NOMO-1 treated with DMSO at 0.1 percent for 48 hours (cell line): ENCODE data around the gene RAI14.

Experiments used
- DNase-seq: peaks from one replicate; lab custom pipeline; 2025; ENCODE audit not compliant: unreplicated experiment; lab: John Stamatoyannopoulos, UW

The RAI14 gene

DNA sequence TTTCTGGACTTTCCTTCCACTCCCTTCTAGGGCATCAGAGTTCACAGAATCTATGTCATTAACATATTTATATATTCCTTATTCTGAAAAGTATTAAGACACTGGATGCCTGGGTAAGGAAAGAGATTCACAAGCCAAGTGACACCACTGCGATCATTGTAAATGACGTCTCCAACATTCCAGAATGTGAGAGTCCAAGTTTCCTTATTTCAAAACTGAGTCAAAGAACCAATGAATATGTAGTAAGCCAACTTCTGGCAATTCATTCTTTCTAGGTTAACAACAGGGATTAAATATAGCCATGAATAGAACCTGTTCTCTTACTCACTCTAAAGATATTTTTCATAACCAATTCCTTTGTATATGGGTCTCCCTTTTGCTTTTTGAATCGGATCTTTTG, 18.1 kb downstream of the RAI14 start:
- no peak for DNase-seq

DNA sequence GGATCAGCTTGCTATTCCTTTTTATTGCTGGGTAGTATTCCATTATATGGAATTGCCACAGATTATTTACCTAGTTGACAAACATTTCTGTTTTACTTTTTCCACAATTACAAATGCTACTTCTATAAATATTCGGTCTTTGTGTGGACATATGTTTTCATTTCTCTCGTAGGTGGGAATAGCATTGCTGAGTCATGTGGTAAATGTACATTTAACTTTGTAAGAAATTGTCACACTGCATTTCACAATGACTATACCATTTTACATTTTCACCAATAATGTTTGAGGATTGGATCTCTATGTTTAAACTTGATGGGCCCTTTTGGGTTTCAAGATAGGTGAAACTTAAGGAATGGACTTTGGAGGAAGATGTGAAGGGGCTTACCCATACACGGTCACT, 19.7 kb downstream of the RAI14 start:
- DNase-seq = peak; percentile 46

DNA sequence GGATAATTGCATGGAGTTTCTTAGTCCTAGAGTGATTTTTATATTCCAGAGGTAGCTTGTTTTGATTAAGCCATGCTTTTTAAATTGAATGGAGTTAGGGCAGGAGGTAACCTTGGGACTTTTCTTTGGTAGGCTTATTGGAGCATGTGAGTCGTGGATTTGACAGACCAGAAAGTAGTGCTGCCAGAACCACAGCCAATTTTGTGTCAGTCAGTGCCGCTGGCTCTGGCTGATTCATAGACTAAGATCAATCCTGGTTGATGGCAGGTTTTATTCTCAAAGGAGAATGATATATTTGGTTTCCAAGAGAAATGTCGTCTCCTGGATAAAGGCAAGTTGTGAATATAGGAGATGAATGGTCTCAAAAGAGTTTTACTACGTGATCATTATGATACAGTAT, 20.3 kb downstream of the RAI14 start:
- DNase-seq = no peak

DNA sequence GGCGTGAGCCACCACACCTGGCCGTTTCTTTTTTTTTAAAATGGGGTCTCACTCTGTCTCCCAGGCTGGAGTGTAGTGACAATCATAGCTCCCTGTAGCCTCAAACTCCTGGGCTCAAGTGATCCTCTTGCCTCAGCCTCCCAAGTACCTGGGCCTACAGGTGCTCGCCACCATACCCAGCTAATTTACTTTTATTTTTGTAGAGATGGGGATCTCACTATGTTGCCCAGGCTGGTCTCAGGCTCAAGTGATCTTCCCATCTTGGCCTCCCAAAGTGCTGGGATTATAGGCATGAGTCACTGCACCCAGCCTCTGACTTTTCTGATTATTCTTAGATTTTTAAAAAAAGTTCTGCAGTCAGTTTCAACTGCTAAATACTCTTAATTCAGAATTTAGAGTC, 21.3 kb downstream of the RAI14 start:
- DNase-seq = no peak

DNA sequence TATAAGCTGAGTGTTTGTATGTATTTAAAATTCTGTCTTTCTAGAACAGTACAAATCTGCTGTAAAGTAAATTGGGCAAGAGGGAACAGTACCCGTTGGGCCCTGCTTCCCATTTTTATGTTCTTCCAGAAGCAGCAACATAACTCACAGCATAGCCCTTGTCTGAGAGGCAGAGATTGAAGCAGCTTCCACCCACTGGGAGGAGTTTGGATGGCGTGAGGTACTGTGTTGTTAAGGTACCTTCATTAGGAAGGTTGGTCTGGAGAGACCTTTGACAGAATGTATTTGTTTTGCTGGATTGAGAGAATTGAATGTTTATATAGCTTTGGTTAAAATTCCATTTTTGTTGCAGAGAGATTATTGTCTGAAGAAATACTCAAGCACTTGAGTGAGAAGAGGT, 24.8 kb downstream of the RAI14 start:
- DNase-seq = peak; percentile 20

DNA sequence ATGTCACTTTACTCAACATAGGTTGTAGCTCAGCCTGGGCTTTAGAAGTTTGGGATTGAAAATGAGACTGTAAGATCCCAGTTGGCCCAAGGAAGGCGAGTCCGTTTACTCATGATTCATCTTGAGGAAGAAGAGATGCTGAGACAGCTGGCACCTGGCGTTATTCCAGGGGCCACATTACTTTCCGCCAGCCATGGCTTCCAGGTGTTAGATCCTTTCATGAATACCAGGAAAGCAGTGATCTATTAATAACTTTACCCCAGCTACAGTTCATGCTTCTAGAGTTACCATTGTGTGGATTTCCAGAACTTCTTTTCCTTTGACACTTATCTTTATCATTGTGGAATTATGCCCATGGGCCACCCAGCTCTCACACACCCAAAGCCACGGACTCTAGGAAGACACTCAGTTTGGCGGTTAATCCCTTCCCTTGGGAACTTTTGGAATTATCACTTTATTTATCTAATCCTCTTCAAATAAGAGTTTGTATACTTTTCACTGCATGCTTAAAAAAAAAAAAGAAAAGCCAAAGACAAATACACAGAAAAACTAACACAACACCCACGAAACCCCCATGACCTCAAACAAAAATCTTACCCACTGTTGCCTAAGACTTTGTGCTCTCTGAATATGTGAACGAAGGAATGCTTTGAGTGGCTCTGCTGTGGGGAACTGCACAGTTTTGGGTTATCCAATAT, 26.9 kb downstream of the RAI14 start:
- DNase-seq = no peak

DNA sequence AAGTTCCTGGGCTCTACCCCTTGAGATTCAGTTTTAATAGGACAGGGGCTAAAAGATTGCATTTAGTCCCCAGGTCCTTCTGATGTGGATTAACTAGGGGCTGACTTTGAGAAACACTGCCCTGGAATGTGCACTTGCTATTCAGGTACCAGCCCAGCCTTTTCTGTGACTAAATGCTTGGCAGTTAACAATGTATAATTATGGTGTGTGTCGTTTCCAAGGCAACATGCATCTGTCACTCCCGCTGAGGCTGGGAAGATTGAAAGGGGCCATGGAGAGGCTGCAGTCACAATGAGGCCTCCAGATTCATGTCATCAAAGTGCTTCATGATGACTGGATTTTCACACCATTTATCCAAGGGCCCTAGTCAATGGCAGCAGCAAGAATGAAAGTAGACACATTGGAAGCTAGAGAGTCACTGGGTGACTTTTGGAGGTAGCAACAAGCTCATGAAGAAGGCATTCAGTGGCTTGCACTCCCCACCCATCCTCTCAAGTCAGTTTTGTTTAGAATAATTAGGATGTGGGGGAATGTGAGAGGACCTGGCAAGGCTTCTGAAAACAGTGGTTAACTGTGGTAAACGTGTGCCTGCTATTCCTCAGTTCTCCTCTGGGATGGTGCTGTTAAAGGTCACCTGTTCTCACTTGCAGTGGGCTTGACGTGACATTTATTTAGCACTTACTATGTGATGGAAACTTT, 28.3 kb downstream of the RAI14 start:
- no peak for DNase-seq

DNA sequence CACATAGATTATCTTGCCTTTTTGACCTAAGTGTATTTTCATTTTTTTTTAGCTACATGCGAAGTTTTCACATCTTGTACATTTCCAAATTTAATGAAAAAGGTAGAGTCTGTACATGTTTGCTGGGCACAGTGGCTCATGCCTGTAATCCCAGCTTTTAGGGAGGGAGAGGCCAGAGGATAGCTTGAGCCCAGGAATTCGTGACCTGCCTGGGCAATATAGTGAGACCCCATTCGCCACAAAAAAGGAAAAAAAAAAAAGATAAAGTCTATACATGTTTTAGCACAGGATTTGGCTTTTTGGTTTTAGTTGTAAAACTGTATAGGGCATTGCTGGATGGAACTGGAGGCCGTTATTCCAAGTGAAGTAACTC, 28.8 kb downstream of the RAI14 start:
- DNase-seq = no peak

DNA sequence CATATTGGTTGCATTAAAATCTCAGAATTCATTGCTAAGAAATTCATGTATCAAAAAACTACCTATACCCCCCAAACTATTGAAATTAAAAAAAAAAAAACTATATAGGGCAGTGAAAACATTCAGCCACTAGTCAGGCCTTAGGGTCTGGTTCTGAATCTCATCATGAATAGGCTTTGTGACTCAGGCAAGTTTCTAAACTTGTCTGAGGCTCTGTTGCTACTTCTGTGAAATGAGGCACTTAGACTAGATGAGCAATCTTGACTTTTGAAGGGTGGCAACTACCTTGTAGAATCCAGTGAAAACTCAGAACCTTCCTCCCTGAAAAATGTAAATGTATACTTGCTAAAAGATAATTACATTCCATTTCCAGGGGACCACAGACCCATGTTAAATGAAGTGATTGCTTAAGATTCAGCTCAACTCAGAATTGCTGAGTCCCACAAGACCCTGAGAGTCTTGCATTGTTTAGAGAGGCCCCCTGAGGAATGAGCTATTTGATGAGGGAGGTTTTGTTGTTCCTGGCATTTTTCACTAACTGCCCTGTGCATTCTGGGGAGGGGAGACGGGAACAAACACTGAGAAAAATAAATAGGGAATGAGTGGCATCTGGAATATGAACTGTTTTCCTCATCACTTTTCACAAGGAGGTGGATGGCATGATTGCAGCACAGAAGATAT, 29.5 kb downstream of the RAI14 start:
- DNase-seq = no peak

DNA sequence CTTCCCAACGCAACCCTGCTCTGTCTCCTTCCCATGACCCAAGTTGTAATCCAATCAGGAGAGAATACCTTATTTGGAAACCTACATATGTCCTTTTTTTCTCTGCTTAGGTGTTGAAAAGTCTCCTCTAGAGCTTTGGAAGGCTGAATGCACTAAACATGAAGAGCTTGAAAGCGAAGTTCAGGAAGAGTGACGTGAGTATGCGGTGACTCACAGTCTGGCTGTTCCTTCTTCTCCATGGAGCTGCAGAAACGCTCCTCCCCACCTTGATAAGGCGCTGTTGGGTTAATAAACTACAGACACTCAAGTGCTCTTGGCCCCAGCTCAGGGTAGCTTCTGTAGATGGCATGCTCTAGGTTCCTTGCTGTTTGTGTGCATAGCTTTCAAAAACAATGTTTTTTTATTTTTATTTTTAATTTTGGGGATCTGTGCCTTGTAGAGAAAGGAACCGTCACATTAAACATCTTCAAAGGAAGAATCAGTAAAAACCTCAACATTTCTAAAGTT, 30.7 kb downstream of the RAI14 start:
- peak; percentile 86 for DNase-seq

DNA sequence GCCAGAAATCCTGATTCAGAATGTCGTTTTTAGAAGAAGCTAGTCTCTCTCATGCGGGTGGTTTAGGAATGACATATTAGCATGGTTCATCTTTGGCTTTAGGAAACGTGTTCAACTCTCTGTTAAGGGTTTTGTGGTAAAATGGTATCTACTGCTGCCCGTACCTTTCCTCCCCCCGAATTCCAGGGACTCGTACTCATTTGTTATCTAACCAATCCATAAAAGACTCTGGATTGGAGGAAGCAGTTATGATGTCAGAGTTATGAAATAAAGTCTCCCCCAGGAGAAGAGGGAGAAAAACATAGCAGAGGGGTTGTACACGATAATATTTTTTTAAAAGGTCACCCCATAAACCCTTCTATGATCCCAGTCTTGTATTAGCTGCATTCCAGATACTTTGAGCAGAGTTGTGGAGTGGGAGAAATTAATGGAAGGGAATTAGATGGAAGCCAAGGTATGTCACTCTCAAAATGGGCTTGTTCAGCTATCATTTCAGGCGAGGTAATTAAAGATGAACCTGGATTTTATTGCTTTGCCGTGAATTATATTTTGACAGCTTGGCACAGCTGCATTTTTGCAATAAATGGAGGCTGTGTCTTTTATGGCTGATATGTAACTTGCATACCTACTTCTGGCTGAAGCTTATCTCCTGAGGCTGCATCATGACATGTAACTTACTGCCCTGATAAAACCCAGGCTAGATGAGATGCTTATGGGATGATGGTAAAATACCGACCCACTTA, 31.3 kb downstream of the RAI14 start:
- DNase-seq = no peak

DNA sequence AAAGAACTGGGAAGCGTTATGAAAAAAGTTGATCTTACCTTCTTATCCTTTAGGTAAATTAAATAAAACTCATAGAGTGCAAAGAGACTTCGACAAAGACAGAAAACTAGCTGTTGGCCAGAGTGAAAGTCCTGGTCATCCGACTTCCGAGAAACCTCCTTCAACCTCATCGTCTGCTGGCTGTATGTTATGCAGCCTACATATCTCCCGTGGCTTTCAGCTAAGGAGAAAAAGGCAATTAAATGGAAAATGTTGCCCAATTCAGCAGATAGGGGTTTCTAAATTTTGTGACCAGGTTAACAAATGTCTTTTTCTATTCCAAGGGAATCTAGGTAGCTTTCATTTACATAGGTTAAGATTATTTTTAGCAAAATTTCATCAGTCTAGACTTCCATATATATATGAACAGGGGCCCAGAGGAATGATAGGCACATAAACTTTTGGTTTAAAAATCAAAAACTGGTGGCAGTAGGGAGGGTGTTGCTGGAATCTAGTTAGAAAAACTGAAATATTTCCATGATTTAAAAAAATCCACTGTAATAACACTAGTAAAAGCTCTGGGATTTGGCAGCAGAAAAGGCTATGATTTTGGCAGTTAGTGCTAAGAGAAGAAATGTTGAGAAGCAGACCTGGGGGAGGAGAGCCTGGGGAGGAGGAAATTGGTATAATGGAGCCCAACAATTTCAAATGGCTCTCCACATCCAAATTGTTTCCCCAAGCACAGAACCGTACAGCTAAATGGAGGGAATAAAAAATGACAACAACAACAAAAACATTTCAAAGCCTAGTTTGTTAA, 32.1 kb downstream of the RAI14 start:
- no peak for DNase-seq

DNA sequence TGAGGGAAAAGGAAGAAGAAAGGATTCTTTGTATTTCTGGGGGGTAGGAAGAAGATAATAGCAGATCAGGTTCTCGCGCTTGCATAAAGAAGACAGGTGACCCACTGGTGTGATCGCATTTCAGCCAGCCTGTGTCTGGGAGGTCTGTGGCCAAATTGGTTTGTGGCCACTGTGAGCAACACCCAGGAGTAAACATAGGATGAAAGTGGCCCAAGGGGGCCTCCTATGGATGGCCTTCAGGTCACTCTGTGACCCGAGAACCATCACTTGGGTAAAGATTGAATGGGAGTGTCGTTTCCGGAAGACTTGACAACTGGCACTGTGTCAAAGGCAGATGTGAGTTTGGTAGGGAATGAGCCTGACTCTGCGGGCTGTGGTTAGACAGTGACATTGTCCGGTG, 34.2 kb downstream of the RAI14 start:
- DNase-seq = no peak

DNA sequence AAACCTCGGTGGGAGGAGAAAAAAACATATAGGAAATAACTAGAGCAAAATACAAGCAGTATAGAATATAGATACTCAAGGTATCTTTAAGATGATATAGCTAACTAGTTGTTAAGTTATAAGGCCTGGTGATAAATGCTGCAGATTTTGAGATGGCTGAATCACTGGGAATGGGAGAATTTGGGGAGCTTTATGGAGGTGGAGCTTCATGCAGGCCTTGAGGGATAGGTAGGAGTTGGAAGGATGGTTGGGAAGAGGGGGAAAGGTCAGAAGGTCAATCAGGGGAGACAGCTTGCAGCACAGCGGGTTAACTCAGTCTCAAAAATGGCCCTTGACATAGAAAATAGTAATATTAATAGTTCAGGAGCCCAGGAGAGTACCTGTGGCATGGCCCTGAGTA, 34.8 kb downstream of the RAI14 start:
- DNase-seq = no peak

DNA sequence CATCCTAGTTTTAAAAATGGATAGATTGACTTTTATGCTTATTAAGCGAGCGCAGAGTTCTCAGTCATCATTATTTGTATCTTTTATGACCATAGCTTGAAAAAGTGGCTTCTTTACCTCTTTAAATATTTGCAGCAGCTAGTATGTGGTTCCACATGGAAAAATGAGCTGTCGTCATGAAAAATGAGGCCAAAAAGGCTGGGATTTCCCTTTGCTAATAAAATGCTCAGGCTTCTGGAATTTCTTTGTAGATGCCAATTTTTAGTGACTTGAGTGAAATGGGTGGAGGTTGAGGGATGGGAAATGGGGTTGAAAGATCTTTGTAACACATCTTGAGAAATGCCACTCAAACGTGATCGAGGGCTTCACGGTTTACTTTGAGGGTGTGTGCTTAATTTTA, 35.2 kb downstream of the RAI14 start:
- no peak for DNase-seq

DNA sequence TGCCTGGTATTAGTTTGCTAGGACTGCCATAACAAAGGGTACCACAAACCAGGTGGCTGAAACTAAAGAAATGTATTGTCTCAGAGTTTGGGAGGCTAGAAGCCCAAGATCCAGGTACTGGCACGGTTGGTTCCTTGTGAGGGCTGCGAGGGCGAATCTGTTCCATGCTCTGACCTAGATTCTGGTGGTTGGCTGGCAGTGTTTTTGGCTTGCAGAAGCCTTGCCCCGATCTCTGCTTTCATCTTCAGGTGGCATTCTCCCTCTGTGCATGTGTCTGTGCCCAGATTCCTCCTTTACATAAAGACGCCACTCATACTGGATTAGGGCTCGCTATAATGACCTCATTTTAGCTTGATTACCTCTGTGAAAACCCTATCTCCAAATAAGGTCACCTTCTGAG, 36.7 kb downstream of the RAI14 start:
- DNase-seq = no peak

DNA sequence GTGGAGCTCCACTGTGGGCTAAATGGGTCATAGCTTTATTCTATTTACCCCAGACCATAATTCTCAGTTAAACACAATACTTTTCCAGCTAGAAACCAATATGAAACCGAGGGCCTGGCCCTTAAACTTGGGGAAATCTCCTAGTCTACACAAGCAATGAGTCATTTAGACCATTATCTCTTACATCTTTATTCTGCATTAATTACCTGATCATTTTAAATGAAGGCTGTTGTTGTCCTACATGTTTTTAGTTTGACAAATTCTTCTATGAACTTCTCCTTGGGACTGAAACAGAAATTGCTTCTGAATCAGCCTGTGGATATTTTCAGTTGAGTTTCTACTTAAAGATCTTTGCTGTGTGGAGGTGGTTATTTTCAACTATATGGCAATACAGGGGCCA, 37.9 kb downstream of the RAI14 start:
- no peak for DNase-seq

DNA sequence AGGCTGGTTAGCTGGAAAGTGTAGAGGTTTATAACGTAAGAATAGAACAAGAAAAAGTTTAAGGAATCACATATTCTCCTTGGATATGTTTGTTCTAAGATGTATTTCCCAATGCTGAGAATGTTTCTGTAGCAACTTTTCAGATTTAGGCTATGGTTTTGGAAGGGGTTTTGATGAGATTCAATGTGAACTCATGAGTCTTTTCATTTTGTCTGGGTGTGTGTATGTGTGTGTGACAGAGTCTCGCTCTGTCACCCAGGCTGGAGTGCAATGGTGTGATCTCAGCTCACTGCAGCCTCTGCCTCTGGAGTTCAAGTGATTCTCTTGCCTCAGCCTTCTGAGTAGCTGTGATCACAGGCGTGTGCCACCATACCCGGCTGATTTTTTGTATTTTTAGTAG, 38.6 kb downstream of the RAI14 start:
- no peak for DNase-seq

DNA sequence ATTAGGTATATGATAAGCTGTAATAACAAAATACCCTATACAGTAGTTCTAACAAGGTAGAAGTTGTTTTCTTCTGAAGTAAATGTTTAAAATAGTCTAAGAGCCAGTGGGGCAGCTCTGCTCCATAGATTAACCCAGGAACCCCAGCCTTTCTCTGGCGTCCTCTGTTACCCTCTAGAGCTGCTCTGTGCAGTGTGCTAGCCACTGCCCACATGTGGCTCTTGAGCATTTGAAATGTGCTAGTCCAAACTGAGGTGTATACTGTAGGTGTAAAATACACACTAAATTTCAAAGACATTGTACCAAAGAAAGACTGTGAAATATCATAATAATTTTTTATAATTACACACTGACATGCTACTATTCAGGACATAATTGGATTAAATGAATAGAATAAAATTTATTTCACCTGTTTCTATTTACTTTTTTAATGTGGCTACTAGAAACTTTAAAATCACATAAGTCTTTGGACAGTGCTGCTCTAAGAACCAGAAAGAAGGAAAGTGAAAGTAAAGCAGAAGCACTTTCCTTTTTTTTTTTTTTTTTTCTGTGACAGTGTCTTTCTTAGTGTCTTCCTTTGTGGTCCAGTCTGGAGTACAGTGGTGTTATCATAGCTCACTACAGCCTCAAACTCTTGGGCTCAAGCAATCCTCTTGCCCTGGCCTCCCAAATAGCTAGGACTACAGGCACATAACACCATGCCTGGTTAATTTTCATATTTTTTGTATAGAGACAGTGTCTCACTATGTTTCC, 39.3 kb downstream of the RAI14 start:
- peak; percentile 71 for DNase-seq
